B cell (primary cell): ENCODE data around the gene SMG9. TPM values are rescaled to one million over a fixed set of nuclear protein-coding genes. Genes with fewer than 3 reads are reported as not detected.

Experiments used
- ATAC-seq: fragments of 200-7000 bp; cut with Tn5 transposase; one replicate; pipeline ENCODE4 v1.10.0; 2021; ENCODE audit warnings: low read depth, mild to moderate bottlenecking, moderate number of reproducible peaks, moderate library complexity
- CTCF ChIA-PET: fragments of 350-600 bp; sonication (Branson Sonifier 250); formaldehyde crosslinking; loops from one replicate; lab custom pipeline; 2021; ENCODE audit warnings: antibody characterized with exemption, inconsistent platforms; lab: Charles Lee
- POLR2A ChIA-PET: fragments of 350-600 bp; sonication (Branson Sonifier 250); formaldehyde crosslinking; loops from one replicate; lab custom pipeline; 2021; ENCODE audit warnings: antibody characterized with exemption; lab: Charles Lee
- DNase-seq: peaks from one replicate; pipeline ENCODE4 v3.0.0; 2013
- H2AFZ ChIP-seq: 2 replicates; pipeline ENCODE4 v1.6.1; 2012; ENCODE audit warnings: mild to moderate bottlenecking, low read depth, low read length; ENCODE audit not compliant: insufficient read depth, poor library complexity, severe bottlenecking
- H3K27ac ChIP-seq, 2 donors: 1 replicate in 1 of 2; 2 replicates in 1 of 2; pipeline ENCODE4 v1.5.1; 2012 to 2013; ENCODE audit warnings: low read length in 2 of 2, mild to moderate bottlenecking in 2 of 2, moderate library complexity in 1 of 2
- H3K27me3 ChIP-seq, 4 experiments: fragments of 200-600 bp in 1 of 4; sonication (generic) in 1 of 4; replicated peaks in 1 of 4; 1 replicate in 2 of 4; 2 replicates in 2 of 4; pipeline versions ENCODE4 v1.6.1 to v1.7.0; 2013 to 2016; ENCODE audit warnings: low read length in 3 of 4, mild to moderate bottlenecking in 2 of 4, mixed read lengths in 1 of 4, moderate library complexity in 1 of 4; ENCODE audit not compliant: insufficient read depth in 4 of 4, control insufficient read depth in 3 of 4; ENCODE audit errors: control extremely low read depth in 1 of 4
- H3K36me3 ChIP-seq, 2 experiments: replicated peaks in 1 of 2; 1 replicate in 1 of 2; 2 replicates in 1 of 2; pipeline versions ENCODE4 v1.6.1 to v1.7.1; 2013; ENCODE audit warnings: low read length in 1 of 2; ENCODE audit not compliant: insufficient read depth in 2 of 2, control insufficient read depth in 1 of 2; ENCODE audit errors: control extremely low read depth in 1 of 2, extremely low read depth in 1 of 2
- H3K4me1 ChIP-seq, 2 donors: fragments of 200-600 bp in 1 of 2; sonication (generic) in 1 of 2; 1 replicate in 1 of 2; 2 replicates in 1 of 2; pipeline versions ENCODE4 v1.5.1 to v1.6.1; 2013 to 2017; ENCODE audit warnings: low read length in 2 of 2; ENCODE audit not compliant: control insufficient read depth in 2 of 2, insufficient read depth in 2 of 2
- H3K4me2 ChIP-seq: replicated peaks from 2 replicates; pipeline ENCODE3; 2012; ENCODE audit warnings: mild to moderate bottlenecking, low read depth, low read length; ENCODE audit not compliant: poor library complexity, severe bottlenecking
- H3K4me3 ChIP-seq, 5 experiments: fragments of 200-600 bp in 1 of 5; sonication (generic) in 1 of 5; 1 replicate in 3 of 5; 2 replicates in 2 of 5; pipeline versions ENCODE4 v1.5.1 to v1.7.0; 2011 to 2016; ENCODE audit warnings: low read length in 4 of 5, mild to moderate bottlenecking in 4 of 5, low read depth in 2 of 5, control low read depth in 1 of 5, moderate library complexity in 1 of 5; ENCODE audit not compliant: insufficient read depth in 1 of 5; ENCODE audit errors: control extremely low read depth in 1 of 5, extremely low read depth in 1 of 5
- H3K79me2 ChIP-seq: fragments of 200-600 bp; sonication (generic); one replicate; pipeline ENCODE4 v1.6.0; 2016; ENCODE audit warnings: low read length; ENCODE audit not compliant: control insufficient read depth, insufficient read depth
- H3K9ac ChIP-seq: fragments of 200-600 bp; sonication (generic); 2 replicates; pipeline ENCODE4 v1.6.1; 2017; ENCODE audit warnings: mild to moderate bottlenecking, low read length, moderate library complexity
- H3K9me3 ChIP-seq, 3 donors: one replicate each; pipeline versions ENCODE4 v1.6.1 to v1.7.1; 2013; ENCODE audit warnings: low read length in 2 of 3; ENCODE audit not compliant: control insufficient read depth in 2 of 3, insufficient read depth in 1 of 3; ENCODE audit errors: control extremely low read depth in 1 of 3
- H4K20me1 ChIP-seq: 2 replicates; pipeline ENCODE4 v1.6.0; 2012; ENCODE audit warnings: mild to moderate bottlenecking, low read length; ENCODE audit not compliant: insufficient read depth, control insufficient read depth, poor library complexity, severe bottlenecking
- H3K27ac Mint-ChIP-seq: one replicate; pipeline ENCODE4 v1.8.0; 2021; ENCODE audit warnings: mixed read lengths
- H3K27me3 Mint-ChIP-seq: one replicate; pipeline ENCODE4 v1.8.0; 2021; ENCODE audit warnings: mixed read lengths
- H3K4me1 Mint-ChIP-seq: one replicate; pipeline ENCODE4 v1.8.0; 2021; ENCODE audit warnings: mixed read lengths
- H3K4me3 Mint-ChIP-seq: one replicate; pipeline ENCODE4 v1.8.0; 2021; ENCODE audit warnings: mixed read lengths
- H3K9me3 Mint-ChIP-seq: one replicate; pipeline ENCODE4 v1.8.0; 2022; ENCODE audit warnings: mixed read lengths; ENCODE audit not compliant: insufficient read depth
- EZH2 ChIP-seq: IDR thresholded peaks from 2 replicates; pipeline ENCODE4 v1.6.1; 2012; ENCODE audit warnings: borderline replicate concordance, low read depth, mild to moderate bottlenecking, moderate library complexity, low read length; ENCODE audit not compliant: insufficient read depth, poor library complexity, severe bottlenecking
- WGBS: methylation state at CpG from one replicate; pipeline ENCODE4 v1.1.5; 2013; ENCODE audit warnings: missing lambda C conversion rate; ENCODE audit not compliant: insufficient coverage; 5-methylcytosine and 5-hydroxymethylcytosine counted together
- intact Hi-C: fragments of 100-400 bp; cut with micrococcal nuclease; formaldehyde crosslinking; loops from one replicate; pipeline ENCODE4 v1.10.0; 2022
- polyA plus RNA-seq: library from polyadenylated mRNA; depleted of rRNA; stranded (reverse); fragments of >200 nt; gene quantifications from 2 replicates; pipeline ENCODE4 v1.2.3, GENCODE V29; 2012
- total RNA-seq, 2 donors: library from RNA; stranded (reverse); fragments of 120-200 nt in 1 of 2; gene quantifications; 1 replicate in 1 of 2; 2 replicates in 1 of 2; pipeline versions ENCODE4 v1.2.3 to v1.2.4, GENCODE V29; 2013 to 2022
- TF ChIP-seq, protein P1 (sequence below): fragments of 200-600 bp; IDR thresholded peaks from one replicate; pipeline ENCODE4 v1.8.0; 2022; ENCODE audit warnings: antibody characterized with exemption, mild to moderate bottlenecking

The SMG9 gene
- total and polyA plus RNA-seq, 2 donors (not counting 1 experiment from before 2014, with no cell fraction given) = 33.9 to 87.5 TPM

- intact Hi-C loops = no loop called here
- no peak overlapping the region for H3K4me3 ChIP-seq
- H4K20me1 ChIP-seq = no peaks in the 10 kb centered on the region
- 90% methylated on average over 5 of the region's 5 CpGs for WGBS
- no peak overlapping the region for H2AFZ ChIP-seq
- H3K9me3 Mint-ChIP-seq = no peaks in the 10 kb centered on the region
- H3K4me1 ChIP-seq = no peaks in the 10 kb centered on the region
- no peaks in the 10 kb centered on the region for H3K27me3 Mint-ChIP-seq
- no peak overlapping the region for H3K4me3 Mint-ChIP-seq
- no peaks in the 10 kb centered on the region for H3K4me1 Mint-ChIP-seq
- H3K9me3 ChIP-seq = no peaks in the 10 kb centered on the region
- H3K79me2 ChIP-seq = no peaks in the 10 kb centered on the region
- H3K27me3 ChIP-seq = no peaks in the 10 kb centered on the region
- no peak for DNase-seq
- ChIA-PET CTCF (interaction anchor here (1.3 kb wide), 1 partner anchor 129 kb away, joined by 3 read pairs; no protein-coding TSS in a partner anchor), POLR2A (no interaction called here)
- H3K9ac ChIP-seq = no peak overlapping the region
- TF ChIP-seq, protein P1, sequence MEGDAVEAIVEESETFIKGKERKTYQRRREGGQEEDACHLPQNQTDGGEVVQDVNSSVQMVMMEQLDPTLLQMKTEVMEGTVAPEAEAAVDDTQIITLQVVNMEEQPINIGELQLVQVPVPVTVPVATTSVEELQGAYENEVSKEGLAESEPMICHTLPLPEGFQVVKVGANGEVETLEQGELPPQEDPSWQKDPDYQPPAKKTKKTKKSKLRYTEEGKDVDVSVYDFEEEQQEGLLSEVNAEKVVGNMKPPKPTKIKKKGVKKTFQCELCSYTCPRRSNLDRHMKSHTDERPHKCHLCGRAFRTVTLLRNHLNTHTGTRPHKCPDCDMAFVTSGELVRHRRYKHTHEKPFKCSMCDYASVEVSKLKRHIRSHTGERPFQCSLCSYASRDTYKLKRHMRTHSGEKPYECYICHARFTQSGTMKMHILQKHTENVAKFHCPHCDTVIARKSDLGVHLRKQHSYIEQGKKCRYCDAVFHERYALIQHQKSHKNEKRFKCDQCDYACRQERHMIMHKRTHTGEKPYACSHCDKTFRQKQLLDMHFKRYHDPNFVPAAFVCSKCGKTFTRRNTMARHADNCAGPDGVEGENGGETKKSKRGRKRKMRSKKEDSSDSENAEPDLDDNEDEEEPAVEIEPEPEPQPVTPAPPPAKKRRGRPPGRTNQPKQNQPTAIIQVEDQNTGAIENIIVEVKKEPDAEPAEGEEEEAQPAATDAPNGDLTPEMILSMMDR = no peak
- TF ChIP-seq EZH2 = no peak
- ATAC-seq = no peak
- no peaks in the 10 kb centered on the region for H3K36me3 ChIP-seq
- no peak overlapping the region for H3K27ac Mint-ChIP-seq
- no peak overlapping the region for H3K4me2 ChIP-seq
- H3K27ac ChIP-seq = no peak overlapping the region
Measured at GRCh38 chr19:43681821-43682220, 72.9 kb downstream of the SMG9 start.

DNA sequence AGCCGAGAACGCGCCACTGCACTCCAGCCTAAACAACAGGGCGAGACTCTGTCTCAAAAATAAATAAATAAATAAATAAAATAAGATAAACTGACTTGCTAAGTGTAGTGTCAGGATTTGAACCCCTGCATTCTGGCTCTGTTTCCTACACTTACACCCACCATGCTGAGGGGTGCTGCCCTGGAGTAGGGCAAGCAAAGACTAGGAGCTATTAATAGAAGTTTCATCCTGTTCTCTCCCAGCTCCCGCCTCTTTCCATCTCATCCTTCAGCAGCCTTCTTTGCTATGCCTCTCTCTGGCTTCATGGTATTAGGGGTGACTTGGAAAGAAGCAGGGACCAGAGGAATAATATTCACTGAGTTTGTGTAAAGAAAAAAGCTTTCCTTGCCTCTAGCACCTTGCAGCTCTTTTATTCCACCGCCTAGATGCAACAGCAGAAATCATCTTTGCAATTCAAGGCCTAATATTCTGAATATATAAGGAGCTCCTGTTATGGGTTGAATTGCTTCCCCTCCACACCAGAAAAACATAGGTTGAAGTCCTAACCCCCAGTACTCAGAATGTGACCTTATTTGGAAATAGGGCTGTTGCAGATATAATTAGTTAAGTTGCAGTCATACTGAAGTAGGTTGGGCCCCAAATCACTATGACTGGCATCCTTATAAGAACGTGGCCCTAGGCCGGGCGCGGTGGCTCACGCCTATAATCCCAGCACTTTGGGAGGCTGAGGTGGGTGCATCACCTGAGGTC lies 76.1 kb downstream of the SMG9 start:
- no peak overlapping the region for H3K4me3 ChIP-seq
- H3K9me3 ChIP-seq = no peaks in the 10 kb centered on the region
- Mint-ChIP-seq H3K4me1 (peaks cover 3% of the 10 kb centered on the region), H3K27me3 (peaks cover 3% of the 10 kb centered on the region), H3K9me3 (no peaks in the 10 kb centered on the region), H3K4me3 (no peak overlapping the region), H3K27ac (no peak overlapping the region)
- no CpG with 5 or more reads among the region's 11 CpGs for WGBS
- H3K27ac ChIP-seq = no peak overlapping the region
- CTCF ChIA-PET = interaction anchor here (1.3 to 1.4 kb wide), 2 partner anchors 10 kb away, joined by 3 read pairs; no protein-coding TSS in a partner anchor
- H3K36me3 ChIP-seq = no peaks in the 10 kb centered on the region
- H3K27me3 ChIP-seq = no peaks in the 10 kb centered on the region
- DNase-seq (no peak), ATAC-seq (no peak)
- no peaks in the 10 kb centered on the region for H4K20me1 ChIP-seq
- H3K4me1 ChIP-seq = no peaks in the 10 kb centered on the region
- POLR2A ChIA-PET = no interaction called here
- no peaks in the 10 kb centered on the region for H3K79me2 ChIP-seq
- no peak overlapping the region for H3K9ac ChIP-seq
- TF ChIP-seq, protein P1 = no peak
- TF ChIP-seq EZH2 = no peak
- intact Hi-C loops = no loop called here
- no peak overlapping the region for H3K4me2 ChIP-seq
- no peak overlapping the region for H2AFZ ChIP-seq
